PC-3 (cell line): ENCODE results near the gene MAT2B. TPM values are rescaled to one million over a fixed set of nuclear protein-coding genes. Genes with fewer than 3 reads are reported as not detected.

ENCODE experiments used
- ATAC-seq: fragments of 200-7000 bp; cut with Tn5 transposase; 2 replicates; pipeline ENCODE4 v1.9.1; 2020; ENCODE audit warnings: mild to moderate bottlenecking, moderate library complexity
- BruUV-seq: library from RNA; stranded (reverse); fragments of 400-500 nt; replicated peaks from 2 replicates; lab custom pipeline; 2021; lab: Mats Ljungman, UMichigan
- CTCF ChIA-PET: fragments of 300-600 bp; sonication (Branson Sonifier 250); formaldehyde crosslinking; loops from one replicate; lab custom pipeline; 2022; ENCODE audit warnings: antibody characterized with exemption; lab: Charles Lee
- POLR2A ChIA-PET: fragments of 300-600 bp; sonication (Branson Sonifier 250); formaldehyde crosslinking; loops from one replicate; lab custom pipeline; 2022; ENCODE audit warnings: antibody characterized with exemption; ENCODE audit not compliant: unreplicated experiment; lab: Charles Lee
- DNase-seq: peaks from one replicate; pipeline ENCODE4 v3.0.0-alpha.2; 2015
- H2AFZ ChIP-seq: fragments of 300-600 bp; sonication (generic); 2 replicates; pipeline ENCODE4 v1.6.0; 2016; ENCODE audit warnings: antibody characterized with exemption, low read length
- H3F3A ChIP-seq: fragments of 300-600 bp; sonication (generic); one replicate; pipeline ENCODE4 v1.6.0; 2017; ENCODE audit warnings: antibody characterized with exemption, low read length, control low read depth, mild to moderate bottlenecking; ENCODE audit not compliant: unreplicated experiment
- H3K27ac ChIP-seq: fragments of 300-600 bp; sonication (generic); 2 replicates; pipeline ENCODE4 v1.5.1; 2016; ENCODE audit warnings: mild to moderate bottlenecking, low read length
- H3K27me3 ChIP-seq: fragments of 300-600 bp; sonication (generic); 2 replicates; pipeline ENCODE4 v1.6.1; 2016; ENCODE audit warnings: low read length, mixed read lengths
- H3K36me3 ChIP-seq: fragments of 300-600 bp; sonication (generic); 2 replicates; pipeline ENCODE4 v1.6.1; 2016; ENCODE audit warnings: low read depth, mixed run types, low read length, mixed read lengths
- H3K4me1 ChIP-seq: fragments of 300-600 bp; sonication (generic); 2 replicates; pipeline ENCODE4 v1.5.1; 2016; ENCODE audit warnings: low read length; ENCODE audit not compliant: insufficient read depth
- H3K4me2 ChIP-seq: fragments of 300-600 bp; sonication (generic); 2 replicates; pipeline ENCODE4 v1.6.0; 2016; ENCODE audit warnings: low read length
- H3K4me3 ChIP-seq: fragments of 300-600 bp; sonication (generic); 2 replicates; pipeline ENCODE4 v1.5.1; 2016; ENCODE audit warnings: mild to moderate bottlenecking, low read length, mixed read lengths
- H3K79me2 ChIP-seq: fragments of 300-600 bp; sonication (generic); 2 replicates; pipeline ENCODE4 v1.6.1; 2017; ENCODE audit warnings: low read length, mixed read lengths
- H3K9ac ChIP-seq: fragments of 300-600 bp; sonication (generic); 2 replicates; pipeline ENCODE4 v1.6.0; 2016; ENCODE audit warnings: mild to moderate bottlenecking, low read length
- H3K9me2 ChIP-seq: fragments of 300-600 bp; sonication (generic); replicated peaks from 2 replicates; pipeline ENCODE4 v1.6.1; 2016; ENCODE audit warnings: mixed run types, low read length, mixed read lengths
- H3K9me3 ChIP-seq: fragments of 300-600 bp; sonication (generic); 2 replicates; pipeline ENCODE4 v1.6.1; 2016; ENCODE audit warnings: low read length, mixed read lengths
- H4K20me1 ChIP-seq: fragments of 300-600 bp; sonication (generic); 2 replicates; pipeline ENCODE4 v1.6.1; 2016; ENCODE audit warnings: low read length, mixed read lengths
- CTCF ChIP-seq: fragments of 300-600 bp; sonication (generic); conservative IDR thresholded peaks from 2 replicates; pipeline ENCODE4 v1.5.1; 2017; ENCODE audit warnings: antibody characterized with exemption, low read depth, mild to moderate bottlenecking, low read length
- EZH2 ChIP-seq: fragments of 300-600 bp; sonication (generic); IDR thresholded peaks from one replicate; pipeline ENCODE4 v1.6.1; 2017; ENCODE audit warnings: antibody characterized with exemption, mild to moderate bottlenecking, low read length; ENCODE audit not compliant: unreplicated experiment
- EZH2phosphoT487 ChIP-seq: fragments of 300-600 bp; sonication (generic); IDR thresholded peaks from 2 replicates; pipeline ENCODE4 v1.6.1; 2018; ENCODE audit warnings: mild to moderate bottlenecking, antibody characterized with exemption, low read length, borderline replicate concordance
- intact Hi-C: fragments of 100-400 bp; cut with micrococcal nuclease; formaldehyde crosslinking; loops from 2 replicates; pipeline ENCODE4 v1.9.0; 2023
- total RNA-seq: library from RNA; depleted of rRNA; stranded (reverse); fragments of >200 nt; gene quantifications from 2 replicates; pipeline ENCODE4 v1.2.3, GENCODE V29; 2014; rRNA removed

The MAT2B gene
- total RNA-seq, 1 experiment from 2014 or later = 24.3 TPM

DNA sequence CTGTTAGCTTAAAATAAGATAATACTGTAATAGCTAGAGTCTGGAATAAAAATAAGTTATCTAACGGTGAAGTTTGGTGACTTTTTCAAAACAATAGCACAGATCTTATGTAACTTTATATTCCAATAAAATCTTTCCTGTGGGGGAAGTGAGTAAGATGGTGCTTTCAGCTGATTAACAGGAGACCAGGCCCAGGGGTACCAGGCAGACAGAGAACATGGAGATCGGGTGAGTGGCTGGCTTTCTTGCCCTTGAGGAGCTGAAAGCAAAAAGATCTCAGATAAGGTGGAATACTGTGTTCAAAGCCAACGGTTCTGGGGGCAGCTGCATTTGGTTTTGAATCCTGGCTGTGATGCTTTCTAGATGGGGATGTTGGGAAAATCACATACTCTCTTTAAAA, 61.3 kb downstream of the MAT2B start:
- ChIA-PET POLR2A (no interaction called here), CTCF (no interaction called here)
- Histone ChIP-seq H3K9me3 (no peaks in the 10 kb centered on the region), H3K27me3 (peaks cover 52% of the 10 kb centered on the region), H3K79me2 (no peaks in the 10 kb centered on the region), H3F3A (no peaks in the 10 kb centered on the region), H3K4me1 (peaks cover 17% of the 10 kb centered on the region), H3K27ac (no peak overlapping the region), H3K36me3 (no peaks in the 10 kb centered on the region), H3K4me3 (peak overlapping the region; percentile 59), H3K9me2 (no peaks in the 10 kb centered on the region), H2AFZ (no peak overlapping the region; the same call in 1 of the 2 replicates), H3K4me2 (peak overlapping the region; percentile 91), H4K20me1 (no peaks in the 10 kb centered on the region), H3K9ac (no peak overlapping the region)
- no TSS peak for BruUV-seq
- ATAC-seq (peak; percentile 16), DNase-seq (no peak)
- TF ChIP-seq EZH2 (no peak), CTCF (no peak), EZH2phosphoT487 (no peak)
- intact Hi-C loops = loop anchor here (5.0 kb wide), 1 partner anchor 446 kb away; no protein-coding TSS in a partner anchor

- BruUV-seq = no TSS peak
- DNase-seq (no peak), ATAC-seq (no peak)
- no peak for TF ChIP-seq EZH2
- no peak for TF ChIP-seq CTCF
- TF ChIP-seq EZH2phosphoT487 = no peak
- H3K27ac ChIP-seq = no peak overlapping the region
- H3K4me1 ChIP-seq = peaks cover 20% of the 10 kb centered on the region
- ChIA-PET CTCF (no interaction called here), POLR2A (no interaction called here)
- no peak overlapping the region for H3K4me3 ChIP-seq
- peaks cover 46% of the 10 kb centered on the region for H3K27me3 ChIP-seq
- no peak overlapping the region for H3K9ac ChIP-seq
- H3K79me2 ChIP-seq = no peaks in the 10 kb centered on the region
- H2AFZ ChIP-seq = no peak overlapping the region
- H3K9me2 ChIP-seq = no peaks in the 10 kb centered on the region
- intact Hi-C loops = loop anchor here (2.0 to 5.0 kb wide), 2 partner anchors 127 to 444 kb away; no protein-coding TSS in a partner anchor
- no peaks in the 10 kb centered on the region for H4K20me1 ChIP-seq
- H3K4me2 ChIP-seq = no peak overlapping the region
- H3K36me3 ChIP-seq = no peaks in the 10 kb centered on the region
- H3F3A ChIP-seq = no peaks in the 10 kb centered on the region
- H3K9me3 ChIP-seq = no peaks in the 10 kb centered on the region
Observed at GRCh38 chr5:163567811-163568210, 62.4 kb downstream of the MAT2B start.

Other genes starting within 250 kb of the MAT2B start
- gene CCNG1, start 68.0 kb upstream of the MAT2B start, total RNA-seq = 60.9 and 70.0 TPM in 2 replicates
- gene NUDCD2, start 45.5 kb upstream of the MAT2B start, total RNA-seq = 28.3 and 31.2 TPM in 2 replicates
- gene HMMR, start 45.0 kb upstream of the MAT2B start, total RNA-seq = 44.8 and 74.6 TPM in 2 replicates